Bronchus fibroblast of lung (primary cell): Measurements from ENCODE around the gene ATG4D. TPM values are rescaled to one million over a fixed set of nuclear protein-coding genes. Genes with fewer than 3 reads are reported as not detected.

ENCODE experiments used
- total RNA-seq: library from RNA; depleted of rRNA; stranded (reverse); fragments of >200 nt; gene quantifications from 2 replicates; pipeline ENCODE4 v1.2.3, GENCODE V29; 2015

ATG4D gene
- 18.3 and 25.1 TPM in 2 replicates for total RNA-seq

GRCh38 chr19:10543420-10544241, at the start of gene ATG4D:
Gene ATG4D, plus strand, starts transcription at chr19:10543904. Its CDS starts 187 bp downstream, at chr19:10544091.

DNA sequence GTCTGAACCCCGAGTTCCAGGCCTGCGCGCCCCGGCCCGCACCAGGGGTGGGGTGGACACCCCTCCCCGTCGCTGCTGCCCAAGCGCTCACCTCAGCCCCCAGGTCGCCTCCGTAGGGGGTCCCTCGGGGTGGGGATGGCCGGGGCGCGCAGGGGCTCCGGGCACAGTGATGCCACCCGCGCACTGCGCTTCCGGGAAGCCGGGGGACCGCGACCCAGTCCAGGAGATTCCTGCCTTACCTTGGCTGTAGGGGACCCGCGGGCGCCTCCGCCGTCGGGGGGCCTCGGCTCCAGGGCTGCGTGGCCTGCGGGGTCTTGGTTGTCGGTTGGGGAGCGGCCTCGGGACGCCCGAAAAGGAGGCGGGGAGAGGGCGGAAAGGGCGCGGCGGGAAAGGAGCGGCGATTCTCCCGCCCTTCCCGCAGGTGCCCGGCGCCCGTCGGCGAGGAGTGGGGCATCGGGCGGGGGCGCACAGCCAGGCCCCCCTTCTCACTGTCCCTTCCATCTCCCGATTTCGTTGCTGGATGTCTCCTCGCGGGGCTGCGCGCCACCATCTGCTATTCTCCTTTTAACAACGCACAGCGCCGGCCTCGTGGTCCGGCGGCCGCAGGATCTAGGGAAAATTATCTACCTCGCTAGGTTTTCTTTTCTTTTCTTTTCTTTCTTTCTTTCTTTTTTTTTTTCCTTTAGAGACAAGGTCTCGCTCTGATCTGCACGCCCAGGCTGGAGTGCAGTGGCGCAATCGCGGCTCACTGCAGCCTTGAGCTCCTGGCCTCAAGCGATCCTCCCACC, 40.5 kb upstream of the ATG4D start, which contains the start of gene KEAP1:
Gene KEAP1 (minus strand): TSS at position 355 of the 788 bp plus-strand sequence. CDS start 3,323 bp downstream, outside the sequence.

GRCh38 chr19:10517361-10517759, 26.3 kb upstream of the ATG4D start, which contains the start of gene S1PR5:
Gene S1PR5, minus strand, starts transcription at chr19:10517447. Its CDS starts 2,436 bp downstream, at chr19:10515011.

DNA sequence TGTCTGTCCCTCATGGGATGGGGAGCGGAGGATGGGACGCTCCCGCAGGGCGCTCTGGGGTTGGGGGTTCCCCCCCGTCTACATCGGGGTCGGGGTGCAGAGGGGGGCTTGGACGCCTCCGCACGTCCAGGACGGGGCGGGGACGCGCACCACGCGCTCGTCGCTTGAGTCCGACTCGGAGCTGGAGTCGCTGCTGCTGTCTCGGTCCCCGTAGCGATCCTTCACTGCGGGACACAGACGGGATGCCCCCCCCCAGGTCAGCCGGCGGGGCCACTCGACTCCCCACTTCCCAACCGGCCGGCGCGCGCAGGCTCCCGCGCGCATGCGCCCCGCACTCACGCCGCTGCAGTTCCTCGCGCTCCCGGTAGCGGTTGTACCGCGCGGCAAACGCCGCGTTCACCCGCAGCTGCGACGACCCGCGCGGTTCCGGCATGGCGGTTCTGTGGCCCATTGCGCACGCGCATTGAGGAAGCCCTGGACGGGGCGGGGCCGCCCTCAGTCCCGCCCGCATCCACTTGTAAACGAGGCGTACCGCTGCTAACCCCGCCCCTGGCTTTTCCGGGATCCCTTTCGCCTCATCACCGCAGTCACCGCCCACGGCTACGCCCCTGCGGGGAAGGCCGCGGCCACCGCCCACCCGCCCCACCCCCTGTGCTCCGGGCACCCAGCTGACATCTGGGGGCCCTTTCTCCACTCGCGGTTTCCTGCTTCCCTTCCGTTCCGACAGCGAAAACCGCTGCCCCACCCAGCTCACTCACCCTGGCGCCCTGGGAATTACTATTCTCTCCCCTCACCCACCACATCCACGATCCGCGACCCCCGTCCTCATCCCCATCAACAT, 22.1 kb downstream of the ATG4D start, which contains the start of gene KRI1:
Gene KRI1 (minus strand): TSS at position 444 of the 841 bp plus-strand sequence. CDS start 11 bp downstream, at position 433.

GRCh38 chr19:10568826-10569651, 25.3 kb downstream of the ATG4D start, which contains the start of gene CDKN2D:
Gene CDKN2D, minus strand, starts transcription at chr19:10568979. Its CDS starts 326 bp downstream, at chr19:10568653.

GRCh38 chr19:10587022-10587838, 43.5 kb downstream of the ATG4D start, which contains the start of gene AP1M2:
Gene AP1M2, minus strand, starts transcription at chr19:10587312. Its CDS starts 81 bp downstream, at chr19:10587231.

Other genes starting within 250 kb of the ATG4D start
- 0.59 and 0.67 TPM in 2 replicates for gene ZGLP1, start 234.1 kb upstream of the ATG4D start, total RNA-seq
- gene FDX2, start 227.9 kb upstream of the ATG4D start, total RNA-seq: 26.9 and 33.8 TPM in 2 replicates
- gene RAVER1, start 210.4 kb upstream of the ATG4D start, total RNA-seq: 28.7 and 32.1 TPM in 2 replicates
- gene ICAM3, start 204.3 kb upstream of the ATG4D start, total RNA-seq: 6.9 and 9.8 TPM in 2 replicates
- gene TYK2, start 163.3 kb upstream of the ATG4D start, total RNA-seq: 95.3 and 129 TPM in 2 replicates
- gene CDC37, start 140.4 kb upstream of the ATG4D start, total RNA-seq: 195 and 209 TPM in 2 replicates
- 3.4 and 4.8 TPM in 2 replicates for gene PDE4A, start 123.4 kb upstream of the ATG4D start, total RNA-seq
- gene KEAP1, start 40.5 kb upstream of the ATG4D start, total RNA-seq: 48.6 and 58.3 TPM in 2 replicates
- not detected in 2 replicates for gene S1PR5, start 26.5 kb upstream of the ATG4D start, total RNA-seq
- gene KRI1, start 22.1 kb downstream of the ATG4D start, total RNA-seq: 11.6 and 12.9 TPM in 2 replicates
- 8.6 and 11.8 TPM in 2 replicates for gene CDKN2D, start 25.1 kb downstream of the ATG4D start, total RNA-seq
- 2.0 TPM in 1 of 2 replicates, not detected in the other for gene AP1M2, start 43.4 kb downstream of the ATG4D start, total RNA-seq
- 56.5 and 65.3 TPM in 2 replicates for gene SLC44A2, start 81.6 kb downstream of the ATG4D start, total RNA-seq
- gene ILF3, start 110.4 kb downstream of the ATG4D start, total RNA-seq: 122 and 140 TPM in 2 replicates
- 26.7 and 28.7 TPM in 2 replicates for gene QTRT1, start 157.5 kb downstream of the ATG4D start, total RNA-seq
- gene DNM2, start 174.2 kb downstream of the ATG4D start, total RNA-seq: 67.2 and 70.8 TPM in 2 replicates